GM15510 (cell line): ENCODE data around the gene ALDH1A1.

ENCODE experiments used
- POLR2A ChIP-seq: IDR thresholded peaks from 3 replicates; pipeline ENCODE4 v1.6.1; 2011; ENCODE audit warnings: borderline replicate concordance; ENCODE audit not compliant: insufficient read length; ENCODE audit errors: extremely low read depth

ALDH1A1 gene

DNA sequence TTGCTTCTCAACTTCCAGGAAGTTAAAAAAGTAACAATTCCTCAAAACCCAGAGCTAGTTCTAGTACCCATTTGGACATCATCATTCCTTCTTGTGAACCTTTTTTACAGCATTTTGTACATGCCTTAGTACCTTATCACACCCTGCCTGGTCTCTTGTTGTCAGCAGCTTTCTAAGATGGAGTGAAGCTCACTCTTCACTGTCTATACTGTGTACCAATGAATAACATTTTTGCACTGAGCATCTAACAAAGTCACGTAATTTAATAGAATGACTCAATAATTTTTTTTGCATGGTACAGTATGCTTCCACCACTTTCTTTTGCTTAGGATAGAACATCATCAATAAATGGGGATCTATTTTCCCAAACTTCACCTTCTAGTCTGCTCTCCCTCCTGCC lies 29.8 kb downstream of the ALDH1A1 start:
- TF ChIP-seq POLR2A = no peak

DNA sequence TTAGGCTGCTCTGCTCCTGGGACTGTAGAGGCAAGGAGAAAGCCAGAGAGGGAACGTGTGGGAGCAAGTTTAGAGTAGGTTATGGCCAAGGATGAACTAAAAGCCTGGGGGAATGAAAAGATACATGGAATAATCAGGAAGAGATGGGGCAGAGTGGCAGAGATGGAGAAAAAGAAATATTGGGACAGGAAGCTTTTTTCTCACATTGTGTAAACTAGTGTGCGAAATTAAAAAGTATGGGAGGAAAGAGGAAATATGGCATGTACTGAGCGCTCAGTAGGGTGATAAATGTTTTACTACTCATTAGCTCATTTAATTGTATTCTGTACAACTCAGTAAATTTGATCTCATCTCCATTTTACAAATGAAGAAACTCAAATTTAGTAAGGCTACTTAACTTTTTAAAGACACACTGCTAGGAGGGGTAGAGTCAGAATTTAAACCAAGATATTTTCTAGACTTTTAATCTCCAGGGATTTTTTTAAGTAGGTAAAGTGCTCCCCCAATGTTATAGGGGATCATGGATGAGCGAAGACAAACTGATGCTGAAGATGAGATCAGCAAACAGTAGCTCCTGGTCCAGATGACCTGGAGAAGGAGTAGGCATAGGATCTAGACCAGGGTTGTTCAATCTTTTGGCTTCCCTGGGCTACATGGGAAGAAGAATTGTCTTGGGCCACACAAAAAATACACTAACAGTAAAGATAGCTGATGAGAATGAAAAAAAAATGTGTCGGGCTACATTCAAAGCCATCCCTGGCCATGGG lies 30.8 kb downstream of the ALDH1A1 start:
- TF ChIP-seq POLR2A = no peak

DNA sequence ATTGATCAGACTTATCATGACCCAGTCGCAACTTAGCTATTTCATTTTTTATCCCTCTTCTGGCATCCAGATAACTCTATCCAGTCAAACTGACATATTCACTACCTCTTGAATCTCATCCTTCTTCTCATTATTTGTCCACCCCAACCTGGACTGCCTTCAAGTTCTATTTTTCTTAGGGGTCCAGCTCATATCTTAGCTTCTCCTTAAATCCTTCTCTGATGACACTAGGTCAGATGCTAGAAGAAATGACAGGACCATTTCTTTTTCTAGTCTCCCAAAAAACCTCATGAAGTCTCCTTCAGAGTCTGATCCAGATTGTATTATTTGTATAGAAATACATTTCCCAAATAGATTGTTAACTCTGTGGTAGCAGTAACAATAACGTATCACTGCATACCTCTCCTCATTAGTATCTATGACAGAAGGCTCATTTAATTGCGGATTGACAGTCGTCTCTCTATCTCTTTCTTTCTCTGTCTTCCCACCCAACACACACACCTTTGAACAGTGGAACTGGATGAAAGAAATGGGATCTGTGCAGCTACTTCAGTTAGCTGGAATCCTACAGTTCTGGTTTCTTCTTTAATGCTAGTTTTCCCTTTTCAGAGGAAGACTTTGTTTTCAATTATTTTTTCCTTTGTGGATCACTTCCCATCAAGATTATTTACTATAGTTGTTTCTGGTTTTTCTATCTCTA lies 33.5 kb downstream of the ALDH1A1 start:
- TF ChIP-seq POLR2A = no peak

DNA sequence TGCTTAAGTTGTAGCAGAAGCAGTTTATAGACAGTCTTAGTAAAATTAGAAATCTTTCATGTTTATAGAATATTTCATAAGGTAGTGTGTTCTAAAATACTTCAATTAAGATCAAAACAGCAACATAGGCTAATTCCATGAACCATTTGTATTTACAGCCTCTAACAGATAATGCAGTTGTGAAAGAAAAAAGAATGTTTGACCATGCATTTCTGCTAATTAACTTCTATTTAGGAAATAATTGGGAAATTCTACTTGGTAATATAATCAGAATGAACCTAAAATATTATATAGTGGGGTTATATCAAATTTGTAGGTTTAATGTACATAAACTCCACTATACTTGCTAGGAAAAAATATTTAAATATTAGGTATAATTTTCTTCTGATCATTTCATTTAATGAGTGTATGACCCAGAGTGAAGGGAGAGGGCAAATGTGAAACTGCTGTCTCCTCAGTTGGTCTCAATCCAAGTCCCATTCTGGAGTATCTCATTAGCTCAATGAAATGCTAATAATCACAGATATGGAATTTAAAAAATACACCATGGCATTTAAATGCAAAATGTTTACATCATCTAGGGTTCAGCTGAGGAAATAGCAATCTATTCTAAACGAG lies 34.9 kb downstream of the ALDH1A1 start:
- no peak for TF ChIP-seq POLR2A

DNA sequence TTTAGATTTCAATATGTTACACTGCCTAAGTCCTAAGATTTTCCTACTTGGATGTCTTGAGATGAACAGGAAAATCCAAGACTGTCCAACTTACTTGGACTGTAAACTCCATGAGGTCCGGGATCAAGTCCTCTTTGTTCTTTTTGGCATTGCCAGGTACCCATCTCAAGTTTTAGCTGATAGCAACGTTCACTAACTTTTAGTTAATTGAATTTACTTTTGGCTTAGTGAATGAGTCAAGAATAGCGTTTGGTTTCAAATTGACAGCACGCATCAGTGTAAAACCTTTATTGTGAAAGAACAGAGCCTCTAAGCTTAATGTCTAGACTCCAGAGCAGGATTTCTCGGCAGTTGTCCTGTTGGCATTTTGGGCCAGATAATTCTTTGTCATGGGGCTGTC lies 37.2 kb downstream of the ALDH1A1 start:
- TF ChIP-seq POLR2A = no peak

DNA sequence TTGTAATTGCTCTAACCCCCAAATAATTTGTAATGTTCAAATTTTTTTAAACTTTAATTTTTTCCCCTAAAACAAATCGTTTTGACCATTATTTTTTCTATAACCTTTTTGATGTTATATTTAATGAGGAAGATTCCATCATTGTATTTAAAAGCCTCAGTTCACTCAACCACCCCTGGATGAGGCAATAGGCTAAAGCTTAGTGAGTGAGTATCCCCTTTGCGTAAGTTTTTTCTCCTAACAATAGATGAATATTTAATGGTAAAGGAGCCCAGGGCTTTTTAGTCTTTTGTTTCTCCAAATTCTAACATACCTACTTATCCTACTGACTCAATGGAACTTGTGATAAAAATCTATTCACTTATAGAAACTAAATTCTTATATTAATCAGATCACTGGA lies 38.1 kb downstream of the ALDH1A1 start:
- TF ChIP-seq POLR2A = no peak

DNA sequence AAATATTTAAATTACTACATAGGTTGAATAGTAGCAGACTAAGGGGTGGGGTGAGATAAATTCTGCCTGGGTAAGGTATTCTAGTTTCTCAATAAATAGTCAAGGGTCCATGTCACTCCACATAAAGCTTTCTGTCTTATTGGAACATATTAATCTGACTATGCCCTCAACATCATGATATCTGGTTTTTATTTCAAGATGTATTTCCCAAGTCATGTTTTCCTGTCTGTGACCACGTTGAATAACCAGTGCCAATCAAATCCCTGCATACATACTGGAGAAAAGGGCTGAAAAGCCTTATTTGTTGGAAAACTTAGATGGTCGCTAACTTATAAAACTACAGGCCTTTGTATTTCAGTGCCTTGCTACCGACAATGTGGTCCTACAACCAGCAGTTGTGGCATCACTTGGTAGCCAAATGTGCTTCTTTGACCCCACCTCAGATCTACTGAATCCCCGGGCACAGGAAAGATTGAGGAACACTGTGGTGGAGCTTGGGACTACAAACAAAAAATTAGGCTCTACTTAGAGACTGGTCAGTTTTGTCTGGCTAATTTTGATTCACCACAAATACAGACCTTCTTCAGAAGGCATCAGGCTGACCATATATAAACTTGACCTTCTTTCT lies 39.4 kb downstream of the ALDH1A1 start:
- no peak for TF ChIP-seq POLR2A

DNA sequence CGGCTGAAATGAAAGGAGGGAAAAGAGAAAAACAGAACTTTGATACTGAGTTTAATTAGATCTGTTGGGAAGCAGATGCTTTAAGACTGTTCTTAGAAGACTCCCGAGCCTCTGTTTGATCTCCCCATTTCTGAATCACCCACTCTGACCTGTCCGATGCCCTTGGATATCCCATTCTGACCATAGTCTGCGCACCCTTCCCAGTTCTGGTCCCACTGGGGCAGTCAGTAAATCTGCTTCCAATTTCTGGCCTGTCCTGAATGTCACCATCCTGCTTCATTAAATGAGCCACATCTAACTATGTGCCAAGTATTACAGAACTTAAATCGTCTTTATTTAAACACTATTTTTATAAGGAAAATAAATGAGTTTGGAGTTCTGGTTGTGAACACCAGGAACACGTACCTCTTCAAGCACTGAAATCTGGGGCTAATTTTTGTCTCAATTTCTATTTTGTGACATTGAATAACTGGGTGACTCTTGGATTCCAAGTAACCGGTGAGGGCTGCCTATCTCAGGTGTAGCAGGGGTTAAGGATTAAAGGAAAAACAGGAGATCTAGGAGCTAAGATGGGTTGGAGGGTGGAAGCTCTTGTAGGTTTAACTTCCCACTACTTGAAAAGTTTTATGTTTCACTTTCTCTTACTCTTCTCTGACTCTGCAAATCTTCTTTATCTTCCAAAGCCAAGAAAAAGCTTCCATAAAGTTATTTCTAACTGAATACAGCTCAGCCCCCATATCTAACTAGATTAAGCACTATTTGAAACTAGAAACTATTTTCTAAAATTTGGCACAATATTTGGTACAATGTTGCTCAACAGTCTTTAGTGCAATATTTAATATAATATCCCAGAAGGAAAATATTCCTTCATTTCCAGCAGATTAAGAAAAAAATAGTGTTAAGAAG lies 40.1 kb downstream of the ALDH1A1 start:
- no peak for TF ChIP-seq POLR2A

DNA sequence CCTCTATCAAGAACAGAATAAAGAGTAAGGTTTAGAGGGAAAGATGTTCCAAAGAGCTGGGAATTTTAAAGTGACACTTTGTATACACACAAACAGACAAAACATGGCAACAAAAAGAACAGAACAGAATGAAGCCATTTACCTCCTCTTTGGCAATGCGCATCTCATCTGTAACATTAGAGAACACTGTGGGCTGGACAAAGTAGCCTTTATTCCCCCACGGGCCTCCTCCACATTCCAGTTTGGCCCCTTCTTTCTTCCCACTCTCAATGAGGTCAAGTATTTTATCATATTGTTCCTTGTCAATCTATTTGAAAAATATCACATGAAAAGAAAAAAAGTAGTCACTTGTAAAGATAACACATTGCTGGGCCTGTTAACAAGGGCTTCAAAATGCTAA lies 41.0 kb downstream of the ALDH1A1 start:
- TF ChIP-seq POLR2A = no peak

DNA sequence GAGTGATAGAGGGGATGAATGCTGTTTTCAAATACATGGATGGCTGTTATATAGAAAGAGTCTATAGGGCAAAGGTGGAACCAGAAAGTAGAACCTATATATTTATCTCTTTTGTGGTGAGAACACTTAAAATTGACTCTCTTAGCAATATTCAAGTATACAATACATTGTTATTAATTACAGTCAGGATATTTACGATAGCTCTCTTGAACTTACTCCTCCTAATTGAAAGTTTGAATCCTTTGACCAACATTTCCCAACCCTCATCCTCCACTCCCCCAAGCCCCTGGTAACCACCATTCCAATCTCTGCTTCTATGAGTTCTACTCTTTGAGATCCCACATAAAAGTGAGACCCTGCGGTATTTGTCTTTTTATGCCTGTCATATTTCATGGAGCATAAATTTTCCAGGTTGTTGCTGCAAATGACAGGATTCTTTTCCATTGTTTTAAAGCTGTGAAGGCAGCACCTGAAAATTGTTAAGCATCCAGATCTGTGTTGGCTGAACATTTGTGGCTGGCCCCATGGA lies 41.5 kb downstream of the ALDH1A1 start:
- TF ChIP-seq POLR2A = no peak

DNA sequence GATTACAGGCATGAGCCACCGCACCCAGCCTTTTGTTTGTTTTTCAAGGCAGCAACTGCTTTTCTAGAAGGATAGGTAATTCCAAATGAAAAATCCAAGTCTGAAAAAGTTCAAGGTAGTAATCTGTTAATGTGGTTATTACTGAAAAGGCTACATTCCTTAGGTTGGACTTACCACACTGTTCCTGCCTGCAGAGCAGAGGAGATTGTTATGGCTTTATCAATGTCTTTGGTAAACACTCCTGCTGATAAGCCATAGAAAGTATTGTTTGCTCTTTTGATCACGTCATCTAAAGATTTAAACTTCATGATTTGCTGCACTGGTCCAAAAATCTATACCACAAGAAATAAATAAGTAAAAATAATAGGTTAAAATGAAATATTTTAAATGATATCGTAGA lies 43.4 kb downstream of the ALDH1A1 start:
- no peak for TF ChIP-seq POLR2A

DNA sequence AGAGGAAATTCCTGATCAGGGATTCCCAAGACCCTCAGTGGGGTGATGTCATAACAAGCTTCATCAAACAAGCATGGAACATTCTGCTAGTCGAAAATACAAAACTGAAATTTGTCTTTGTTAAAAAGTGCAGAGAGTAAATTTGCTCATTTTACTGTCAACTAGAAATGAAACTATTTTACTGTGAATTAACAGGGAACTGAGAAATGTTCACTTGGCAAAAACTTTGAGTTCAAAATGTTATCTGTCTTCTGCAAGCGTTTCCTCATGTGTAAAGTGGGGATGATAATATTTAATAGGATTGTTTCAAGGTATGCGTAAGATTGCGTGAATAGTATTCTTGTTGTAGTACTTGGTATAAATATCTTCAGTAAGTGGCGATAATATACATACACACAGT lies 45.4 kb downstream of the ALDH1A1 start:
- TF ChIP-seq POLR2A = no peak

DNA sequence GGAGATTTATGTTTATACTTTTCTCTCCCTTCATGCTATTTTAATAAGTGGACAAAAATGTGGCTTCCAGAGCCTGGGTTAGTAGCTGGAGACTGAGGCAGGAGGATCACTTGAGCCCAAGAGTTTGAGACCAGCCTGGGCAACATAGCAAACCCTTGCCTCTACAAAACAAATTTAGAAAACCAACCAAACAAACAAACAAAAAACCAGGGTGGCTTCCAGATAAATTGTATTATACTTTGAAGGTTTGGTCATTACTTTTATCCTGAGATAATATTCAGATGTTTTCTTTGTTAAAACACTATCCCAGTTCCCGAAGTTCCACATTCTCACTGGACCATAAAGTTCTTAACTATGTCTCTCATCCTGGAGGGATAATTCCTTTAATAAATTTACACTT lies 46.0 kb downstream of the ALDH1A1 start:
- TF ChIP-seq POLR2A = no peak
